ENCODE results near the gene CAMSAP1. TPM values are rescaled to one million over a fixed set of nuclear protein-coding genes. Genes with fewer than 3 reads are reported as not detected.

Gene CAMSAP1
- total RNA-seq, 1 donor from 2014 or later, result 25.2 TPM

- intact Hi-C loops (cut with micrococcal nuclease), result no loop called here
Measured at GRCh38 chr9:135796784-135797485, 110.4 kb downstream of the CAMSAP1 start.

GRCh38 chr9:135795391-135795790 lies 112.0 kb downstream of the CAMSAP1 start:
- intact Hi-C loops (cut with micrococcal nuclease), result no loop called here

DNA sequence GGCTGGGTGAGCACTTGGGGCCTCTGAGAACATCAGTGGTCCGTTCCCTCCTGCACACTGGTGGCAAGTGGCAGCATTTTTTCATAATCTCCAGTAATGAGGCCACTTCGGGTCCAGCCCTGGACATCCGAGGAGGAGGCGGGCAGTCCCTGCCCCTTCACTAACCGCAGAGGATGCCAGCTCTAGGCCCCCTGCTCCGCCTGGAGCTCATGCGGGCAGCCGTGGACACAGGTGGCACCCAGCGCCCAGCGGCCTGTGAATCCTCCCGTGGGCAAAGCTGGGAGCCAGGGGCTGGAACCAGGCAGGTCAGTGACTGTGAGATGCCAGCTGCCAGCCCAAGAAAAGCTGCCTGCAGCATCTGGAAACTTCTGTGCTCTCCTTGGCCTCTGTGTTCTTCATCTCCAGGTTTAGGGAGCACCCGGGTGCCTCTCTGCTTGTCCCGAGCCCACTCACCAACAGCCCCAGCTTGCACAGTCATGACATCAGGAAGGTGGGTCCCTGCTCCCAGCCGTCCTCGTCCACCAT lies 112.9 kb downstream of the CAMSAP1 start:
- intact Hi-C loops (cut with micrococcal nuclease), result no loop called here

- intact Hi-C loops (cut with micrococcal nuclease), result no loop called here
Measured at GRCh38 chr9:135794057-135794335, 113.3 kb downstream of the CAMSAP1 start.

DNA sequence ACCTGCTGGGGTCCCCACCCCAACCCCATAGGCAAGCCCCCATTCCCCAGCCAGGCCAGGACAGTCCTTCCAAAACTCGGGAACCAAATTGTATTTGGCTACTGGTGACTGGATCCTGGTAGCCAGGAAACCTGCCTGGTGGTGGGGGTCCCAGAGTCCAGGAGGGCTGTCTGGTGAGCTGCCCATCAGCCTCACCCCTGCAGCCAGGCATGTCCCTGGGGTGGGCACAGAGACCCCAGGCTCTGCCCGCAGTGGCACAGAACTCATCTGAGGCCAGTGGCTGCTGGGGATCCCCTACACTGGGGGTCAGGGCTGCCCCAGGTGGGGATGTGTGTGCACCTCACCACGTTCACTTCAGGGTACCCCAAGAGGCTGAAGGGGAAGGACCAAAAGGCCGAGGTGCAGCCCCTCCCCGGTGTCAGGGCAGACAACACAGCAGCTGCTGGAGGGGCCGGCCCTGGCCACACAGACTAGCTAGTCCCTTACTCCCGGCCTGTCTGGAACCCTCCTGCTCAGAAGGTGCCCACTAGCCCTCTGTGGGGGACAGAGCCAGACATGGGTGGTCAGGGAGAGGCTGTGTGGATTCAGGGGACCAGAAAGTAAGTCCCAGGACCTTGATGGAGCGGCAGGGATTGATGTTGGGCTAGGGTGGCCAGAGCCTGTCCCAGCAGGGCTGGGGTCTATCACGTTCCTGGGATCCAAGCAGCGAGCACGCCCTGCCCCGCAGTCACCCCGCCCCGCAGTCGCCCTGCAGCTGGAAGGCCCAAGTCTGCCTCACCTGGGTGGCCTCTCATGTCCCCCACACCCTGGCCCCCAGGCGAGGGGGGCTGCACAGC lies 113.9 kb downstream of the CAMSAP1 start:
- intact Hi-C loops (cut with micrococcal nuclease), result no loop called here

DNA sequence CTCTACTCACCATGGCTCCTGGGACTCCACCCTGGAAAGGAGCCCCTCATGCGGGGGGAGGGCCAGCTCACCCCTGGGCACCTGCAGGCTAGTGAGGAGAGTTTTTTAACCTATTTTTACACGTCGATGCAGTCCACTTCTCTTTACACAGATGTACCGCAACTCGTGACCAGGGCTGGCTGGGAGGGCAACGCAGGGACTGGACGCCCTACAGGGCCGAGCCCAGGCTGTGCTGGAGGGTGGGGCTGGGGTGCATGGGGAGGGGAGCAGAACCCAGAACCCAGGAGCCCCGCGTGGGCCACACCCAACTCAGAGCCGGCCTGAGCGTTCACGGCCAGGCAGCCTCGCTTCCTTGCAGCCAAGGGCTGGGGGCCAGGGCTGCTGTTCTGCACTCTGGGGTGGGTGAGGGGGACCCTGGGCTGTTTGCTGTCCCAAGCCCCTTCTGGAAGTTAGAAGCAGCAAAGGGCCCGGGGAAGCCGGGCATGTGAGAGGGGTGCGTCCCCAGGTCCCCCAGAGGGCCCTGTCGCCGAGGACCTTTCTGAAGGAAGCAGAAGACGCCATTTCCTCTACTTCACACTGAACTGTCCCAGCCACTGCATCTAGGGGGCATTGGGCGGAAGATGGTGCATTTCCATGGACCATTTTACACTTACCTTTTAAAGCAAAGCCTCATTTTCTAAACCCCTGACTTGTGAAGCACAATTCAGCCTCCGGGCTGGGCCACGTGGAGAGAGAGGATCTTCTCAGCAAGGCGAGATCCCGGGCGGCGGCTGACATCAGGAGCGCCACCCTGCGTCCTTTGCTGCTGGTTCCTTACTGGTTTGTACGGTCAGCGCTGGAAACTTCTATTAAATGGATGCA lies 114.8 kb downstream of the CAMSAP1 start:
- intact Hi-C loops (cut with micrococcal nuclease), result no loop called here

DNA sequence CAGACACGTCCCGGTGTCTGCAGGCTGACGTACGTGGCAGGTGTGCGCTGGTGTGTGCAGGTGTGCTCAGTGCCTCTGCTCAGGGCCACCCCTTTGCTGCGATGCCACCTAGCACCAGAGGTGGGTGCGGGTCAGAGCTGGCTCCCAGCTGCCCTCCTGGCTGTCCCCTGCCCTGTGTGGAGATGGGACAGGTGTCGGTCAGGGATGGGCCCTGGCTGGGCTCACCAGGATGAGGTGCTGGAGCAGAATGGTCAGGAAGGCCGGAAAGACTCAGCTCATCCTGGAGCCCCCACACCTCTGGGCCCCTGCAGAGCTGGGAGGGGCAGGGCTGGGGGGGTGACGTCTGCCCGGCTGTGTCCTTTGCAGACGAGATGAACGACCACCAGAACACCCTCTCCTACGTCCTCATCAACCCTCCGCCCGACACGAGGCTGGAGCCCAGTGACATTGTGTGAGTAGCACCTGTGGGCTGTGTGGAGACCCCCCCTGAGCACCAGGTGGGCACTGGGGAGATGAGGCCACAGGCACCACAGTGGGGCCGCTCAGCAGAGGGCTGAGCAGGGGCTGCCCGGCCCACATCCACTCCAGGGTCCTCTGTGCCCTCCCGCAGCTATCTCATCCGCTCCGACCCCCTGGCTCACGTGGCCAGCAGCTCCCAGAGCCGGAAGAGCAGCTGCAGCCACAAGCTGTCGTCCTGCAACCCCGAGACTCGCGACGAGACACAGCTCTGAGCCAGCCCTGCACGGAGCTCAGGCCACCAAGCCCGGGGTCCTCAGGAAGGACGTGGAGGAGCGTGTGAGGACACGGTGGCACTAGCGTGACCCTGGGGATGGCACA lies 115.7 kb downstream of the CAMSAP1 start:
- intact Hi-C loops (cut with micrococcal nuclease), result no loop called here

DNA sequence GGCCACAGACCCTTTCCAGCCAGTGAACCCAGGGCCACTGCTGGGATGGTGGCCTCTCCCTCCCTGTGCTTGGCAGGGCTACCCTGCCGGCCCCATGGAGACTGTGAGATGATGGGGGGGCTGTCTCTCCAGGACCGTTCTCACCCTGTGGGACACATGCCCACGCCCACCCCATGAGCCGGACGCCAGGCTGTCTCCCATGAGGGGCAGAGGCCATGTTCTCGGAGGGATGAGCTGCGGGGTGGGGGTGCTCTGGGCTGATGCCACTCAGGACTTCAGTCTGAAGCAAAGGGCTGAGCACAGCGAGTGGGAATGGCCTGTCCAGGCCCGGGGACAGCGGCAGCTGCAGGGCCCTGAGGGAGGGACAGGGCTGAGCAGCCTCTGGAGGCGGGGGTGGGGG lies 116.5 kb downstream of the CAMSAP1 start:
- intact Hi-C loops (cut with micrococcal nuclease), result no loop called here

DNA sequence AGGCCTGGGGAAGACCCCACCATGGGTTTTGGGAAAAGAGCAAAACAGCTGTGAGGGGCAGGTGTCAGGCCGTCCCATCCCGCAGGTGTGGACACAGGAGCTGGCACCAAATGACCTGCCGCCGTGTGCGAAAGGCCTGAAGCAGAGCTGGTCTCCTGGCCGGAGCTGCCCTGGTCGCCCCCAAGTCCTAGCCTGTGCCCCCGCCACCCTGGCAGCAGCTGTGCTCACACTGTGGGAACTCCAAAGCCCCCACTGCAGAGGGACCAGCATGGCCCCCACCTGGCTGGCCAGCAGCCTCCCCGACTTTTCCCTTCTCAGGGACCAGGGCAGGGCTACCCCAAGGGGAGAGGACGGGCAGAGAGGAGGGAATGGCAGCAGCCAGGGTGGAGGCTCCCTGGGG lies 117.0 kb downstream of the CAMSAP1 start:
- intact Hi-C loops (cut with micrococcal nuclease), result no loop called here

GRCh38 chr9:135789838-135790291 lies 117.5 kb downstream of the CAMSAP1 start:
- intact Hi-C loops (cut with micrococcal nuclease), result no loop called here

DNA sequence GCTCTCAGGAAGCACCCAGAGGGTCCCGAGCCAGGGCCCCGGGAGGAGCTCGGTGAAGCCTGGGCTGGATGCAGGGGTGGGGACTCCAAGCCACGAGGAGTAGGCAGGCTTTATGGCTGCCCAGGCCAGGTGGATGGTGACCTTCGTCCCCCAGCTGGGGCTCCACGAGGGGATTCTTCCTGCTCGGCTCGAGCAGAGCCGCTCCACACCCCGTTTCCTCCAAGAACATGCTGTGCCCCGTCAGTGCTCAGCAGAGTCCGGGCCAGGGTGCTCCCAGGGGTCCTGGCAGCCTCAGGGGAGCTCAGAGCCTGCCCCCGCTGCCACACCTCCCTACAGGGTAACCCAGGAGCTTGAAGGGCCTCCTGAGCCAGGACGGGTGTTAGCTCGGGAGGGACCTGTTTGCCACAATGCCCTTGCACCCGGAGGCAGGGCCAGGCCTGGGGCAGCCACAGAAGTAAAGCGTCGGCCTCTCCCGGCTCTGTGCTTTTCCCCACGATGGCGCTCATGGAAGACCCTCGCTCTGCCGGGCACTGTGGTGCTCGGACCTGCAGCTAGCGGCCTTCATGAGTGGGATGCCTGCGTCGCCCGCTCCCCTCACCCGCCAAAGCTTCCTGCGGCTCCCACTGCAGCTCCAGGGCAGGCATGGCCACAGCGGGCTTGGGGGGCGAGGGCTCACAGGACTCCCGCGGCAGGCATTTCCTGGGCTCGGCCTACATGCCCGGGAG lies 118.6 kb downstream of the CAMSAP1 start:
- intact Hi-C loops (cut with micrococcal nuclease), result no loop called here

- intact Hi-C loops (cut with micrococcal nuclease), result no loop called here
Measured at GRCh38 chr9:135787776-135788575, 119.4 kb downstream of the CAMSAP1 start.

GRCh38 chr9:135787317-135787716 lies 120.0 kb downstream of the CAMSAP1 start:
- intact Hi-C loops (cut with micrococcal nuclease), result no loop called here

DNA sequence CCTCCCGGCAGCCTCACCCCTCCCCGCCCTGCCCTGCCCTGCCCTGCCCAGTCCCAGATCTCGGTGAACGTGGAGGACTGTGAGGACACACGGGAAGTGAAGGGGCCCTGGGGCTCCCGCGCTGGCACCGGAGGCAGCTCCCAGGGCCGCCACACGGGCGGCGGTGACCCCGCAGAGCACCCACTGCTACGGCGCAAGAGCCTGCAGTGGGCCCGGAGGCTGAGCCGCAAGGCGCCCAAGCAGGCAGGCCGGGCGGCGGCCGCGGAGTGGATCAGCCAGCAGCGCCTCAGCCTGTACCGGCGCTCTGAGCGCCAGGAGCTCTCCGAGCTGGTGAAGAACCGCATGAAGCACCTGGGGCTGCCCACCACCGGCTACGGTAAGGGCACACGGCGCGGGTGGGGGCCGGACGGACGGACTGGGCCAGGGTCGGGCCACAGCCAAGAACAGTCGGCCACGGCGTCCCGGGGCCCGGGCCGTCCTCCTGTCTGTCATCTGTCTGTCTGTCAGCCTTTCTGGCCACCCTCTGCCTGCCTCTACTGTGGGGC lies 121.1 kb downstream of the CAMSAP1 start:
- intact Hi-C loops (cut with micrococcal nuclease), result no loop called here

GRCh38 chr9:135785013-135785575 lies 122.3 kb downstream of the CAMSAP1 start:
- intact Hi-C loops (cut with micrococcal nuclease), result no loop called here

GRCh38 chr9:135783540-135784245 lies 123.7 kb downstream of the CAMSAP1 start:
- intact Hi-C loops (cut with micrococcal nuclease), result no loop called here

DNA sequence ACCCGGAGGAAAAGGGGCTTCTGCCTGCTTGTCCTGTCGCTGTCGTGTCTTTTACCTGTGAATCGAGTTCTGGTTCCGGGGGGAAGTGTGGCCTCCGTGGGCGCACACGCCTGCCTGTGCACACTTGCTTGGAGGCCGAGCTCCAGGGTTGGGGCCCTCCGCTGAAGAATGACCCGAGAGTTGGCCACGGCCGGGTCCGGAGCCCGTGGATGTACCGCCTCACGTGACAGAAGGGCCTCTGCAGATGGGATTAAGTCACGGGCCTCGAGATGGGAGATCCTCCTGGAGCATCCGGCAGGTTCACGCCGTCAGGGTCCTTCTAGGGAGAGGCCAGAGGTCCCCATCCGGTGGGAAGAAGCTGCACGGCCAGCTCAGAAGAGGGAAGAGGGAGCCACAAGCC lies 124.4 kb downstream of the CAMSAP1 start:
- intact Hi-C loops (cut with micrococcal nuclease), result no loop called here

DNA sequence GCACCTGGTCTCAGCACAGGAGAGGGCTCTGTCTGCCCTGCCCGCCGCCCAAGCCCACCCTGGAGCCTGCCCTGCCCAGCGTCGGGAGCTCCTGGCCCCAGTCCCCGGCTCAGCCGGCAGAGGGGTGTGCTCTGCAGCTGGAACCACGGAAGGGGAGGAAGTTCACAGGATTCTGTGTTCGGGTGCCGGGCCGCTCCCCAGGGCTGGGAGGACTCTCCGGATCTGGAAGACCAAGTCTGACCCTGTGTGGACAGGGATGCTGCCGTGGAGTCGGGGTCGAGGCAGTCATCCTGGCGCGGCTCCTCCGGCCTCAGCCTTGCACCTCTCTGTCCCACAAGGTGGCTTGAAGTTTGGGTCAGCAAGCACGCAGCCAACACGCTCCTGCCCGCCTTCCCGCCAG lies 126.7 kb downstream of the CAMSAP1 start:
- intact Hi-C loops (cut with micrococcal nuclease), result no loop called here

Measured in T-helper 1 cell treated with Interleukin-12 subunit alpha and Interleukin-12 subunit beta and Interleukin-4 antibody, amounts not matched to agents 30 ng/mL and 1 ng/mL, for 36 hours (primary cell).